Endometrium (tissue), 2 donors: ENCODE data around the gene PRKCH.

Experiments
- FAIRE-seq: peaks from 2 replicates; lab custom pipeline; 2012; peaks lifted over from hg19 to GRCh38; lab: Jason Lieb, UNC
- donor health status: control.
- donor health status: control.

Gene PRKCH

GRCh38 chr14:61591862-61592261 is 270.5 kb downstream of the PRKCH start:
- FAIRE-seq, result no peak

DNA sequence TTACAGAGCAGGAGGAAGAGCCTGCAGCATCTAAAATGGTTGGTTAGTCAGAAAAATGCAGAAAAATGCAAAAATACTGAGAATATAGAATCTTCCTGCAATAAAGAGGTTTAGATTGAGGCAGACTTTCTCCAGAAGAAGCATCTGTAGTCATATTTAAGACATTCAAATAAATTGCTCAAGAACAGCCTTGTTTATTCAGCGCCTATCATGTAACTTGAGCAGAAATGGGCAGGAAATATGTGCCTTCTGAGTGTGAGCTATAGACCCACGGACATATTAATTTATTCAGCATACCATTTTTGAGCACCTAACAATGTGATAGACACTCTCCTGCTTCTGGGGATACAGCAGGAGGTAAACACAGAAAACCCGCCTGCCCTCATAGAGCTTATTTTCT is 272.0 kb downstream of the PRKCH start:
- FAIRE-seq, result no peak

GRCh38 chr14:61596990-61597389 is 275.6 kb downstream of the PRKCH start:
- no peak for FAIRE-seq

GRCh38 chr14:61598980-61599379 is 277.6 kb downstream of the PRKCH start:
- no peak for FAIRE-seq

DNA sequence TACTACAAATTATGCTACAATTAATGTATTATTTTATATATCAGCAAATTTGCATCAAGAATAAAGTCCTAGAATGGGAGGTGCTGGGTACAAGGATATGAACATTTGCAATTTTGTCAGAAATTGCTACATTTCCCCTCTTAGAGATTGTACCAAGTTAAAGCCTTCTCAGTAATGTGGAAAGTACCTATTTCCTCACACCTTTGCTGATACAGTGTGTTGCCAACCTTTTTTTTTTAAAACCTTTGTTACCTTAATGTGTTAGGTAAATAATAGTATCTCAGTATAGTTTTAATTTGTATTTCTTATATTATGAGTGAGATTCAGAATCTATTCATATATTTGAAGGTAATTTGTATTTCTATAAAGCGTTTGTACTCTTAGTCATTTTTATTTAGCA is 278.6 kb downstream of the PRKCH start:
- FAIRE-seq, result no peak
